ENCODE results near the gene MMS22L. TPM values are rescaled to one million over a fixed set of nuclear protein-coding genes. Genes with fewer than 3 reads are reported as not detected.

Gene MMS22L
- total and polyA plus RNA-seq, 2 of the 13 experiments (the other 11 are each of a cell fraction or from before 2014, with no cell fraction given), result 6.2 to 32.9 TPM

GRCh38 chr6:97123652-97124051, 159.4 kb downstream of the MMS22L start:
- intact Hi-C loops (cut with micrococcal nuclease; ENCODE audit: unreplicated experiment), result no loop called here
- in situ Hi-C loops (cut with HindIII; ENCODE audit: extremely low pct_ligation_motif_present, low pct_unique_long_range_greater_than_20kb), result no loop called here
- POLR2A ChIA-PET, result no interaction called here
- CTCF ChIA-PET (ENCODE audit: low intra/inter-chr PET ratio, low total read pairs), result no interaction called here
- WGBS (ENCODE audit: low lambda C conversion rate), result 3% methylated on average over 3 of the region's 3 CpGs
- no peaks in the 10 kb centered on the region for H3K4me1 ChIP-seq (ENCODE audit: insufficient read depth, low read length)
- H3K79me2 ChIP-seq (ENCODE audit: insufficient read depth, low read length), result no peaks in the 10 kb centered on the region
- no peaks in the 10 kb centered on the region for H3K36me3 ChIP-seq (replicated peaks in 1 of 2; ENCODE audit: control insufficient read depth in 1 of 2, insufficient read depth in 2 of 2, low read length in 2 of 2)
- no peak overlapping the region for H2AFZ ChIP-seq (ENCODE audit: low read length)
- FAIRE-seq (no peak), DNase-seq (ENCODE audit: low spot score) (no peak), ATAC-seq (no peak)
- H3K27ac ChIP-seq (ENCODE audit: extremely low read length, insufficient read depth, low read length), result no peak overlapping the region
- H3K9me3 ChIP-seq (ENCODE audit: low read length), result no peaks in the 10 kb centered on the region
- H3K4me2 ChIP-seq (ENCODE audit: low read depth, low read length), result no peak overlapping the region
- H4K20me1 ChIP-seq (ENCODE audit: insufficient read depth, low read length), result no peaks in the 10 kb centered on the region
- no peaks in the 10 kb centered on the region for H3K27me3 ChIP-seq (ENCODE audit: control insufficient read depth in 1 of 2, insufficient read depth in 2 of 2, low read length in 2 of 2)
- BruUV-seq (replicated peaks), result no TSS peak
- H3K4me3 ChIP-seq (replicated peaks in 1 of 3; ENCODE audit: insufficient read depth in 1 of 3, low read depth in 2 of 3, low read length in 3 of 3), result no peak overlapping the region
- no peak overlapping the region for H3K9ac ChIP-seq (ENCODE audit: insufficient read depth, low read depth, low read length)
- TF ChIP-seq KLF11 (CRISPR knock-in tag; IDR thresholded peaks at IDR 0.05) (no peak), CBX5 (CRISPR knock-in tag; IDR thresholded peaks at IDR 0.05; ENCODE audit: borderline replicate concordance) (no peak), SAFB2 (CRISPR knock-in tag; IDR thresholded peaks at IDR 0.05; ENCODE audit: borderline replicate concordance, low read depth) (no peak), ZNF253 (CRISPR knock-in tag; IDR thresholded peaks at IDR 0.05; ENCODE audit: borderline replicate concordance) (no peak), ZNF577 (CRISPR knock-in tag; IDR thresholded peaks at IDR 0.05; ENCODE audit: borderline replicate concordance, low read depth) (no peak), ELF4 (CRISPR knock-in tag; IDR thresholded peaks at IDR 0.05; ENCODE audit: borderline replicate concordance) (no peak), ZBTB7B (CRISPR knock-in tag; IDR thresholded peaks at IDR 0.05) (no peak), PRDM15 (CRISPR knock-in tag; IDR thresholded peaks at IDR 0.05) (no peak), HOXA7 (CRISPR knock-in tag; IDR thresholded peaks at IDR 0.05) (no peak), ZNF263 (CRISPR knock-in tag; IDR thresholded peaks at IDR 0.05) (no peak), ZBTB40 (IDR thresholded peaks at IDR 0.05) (no peak), ZBTB40 (CRISPR knock-in tag; IDR thresholded peaks at IDR 0.05) (no peak), MATR3 (CRISPR knock-in tag; IDR thresholded peaks at IDR 0.05) (no peak), ZNF232 (CRISPR knock-in tag; IDR thresholded peaks at IDR 0.05; ENCODE audit: borderline replicate concordance) (no peak)

Measured in HepG2 (cell line).